Activated T-helper 9 cell treated with anti-CD3 and anti-CD28 coated beads, Interleukin-2, amount 50 U/mL, for 16 hours (primary cell): ENCODE results near the gene EAPP.
"Not testable (repeated sequence)": the region's sequence is repeated elsewhere in the genome, so short reads cannot be mapped to it uniquely, and the experiment has no call there.

Experiments
- DNase-seq: peaks from one replicate; pipeline ENCODE4 v3.0.0-alpha.2; 2020; ENCODE audit warnings: low read depth

EAPP gene

DNA sequence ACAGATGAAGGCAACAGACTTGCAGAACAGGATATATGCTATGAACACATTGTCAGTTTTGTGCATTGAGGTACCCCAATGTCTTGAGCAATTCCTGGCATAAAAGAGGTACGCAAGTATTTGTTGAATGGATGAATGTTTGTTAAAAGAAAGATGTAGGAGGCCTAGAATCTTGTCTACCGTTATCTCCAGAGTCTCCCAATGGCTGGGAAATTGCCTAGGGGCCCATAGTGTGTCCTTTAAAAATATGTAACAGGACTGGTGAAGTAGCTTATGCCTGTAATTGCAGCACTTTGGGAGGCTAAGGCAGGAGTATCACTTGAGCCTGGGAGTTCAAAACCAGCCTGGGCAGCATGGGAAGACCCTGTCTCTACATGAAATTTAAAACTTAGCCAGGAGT is 57.0 kb downstream of the EAPP start:
- DNase-seq = no peak

DNA sequence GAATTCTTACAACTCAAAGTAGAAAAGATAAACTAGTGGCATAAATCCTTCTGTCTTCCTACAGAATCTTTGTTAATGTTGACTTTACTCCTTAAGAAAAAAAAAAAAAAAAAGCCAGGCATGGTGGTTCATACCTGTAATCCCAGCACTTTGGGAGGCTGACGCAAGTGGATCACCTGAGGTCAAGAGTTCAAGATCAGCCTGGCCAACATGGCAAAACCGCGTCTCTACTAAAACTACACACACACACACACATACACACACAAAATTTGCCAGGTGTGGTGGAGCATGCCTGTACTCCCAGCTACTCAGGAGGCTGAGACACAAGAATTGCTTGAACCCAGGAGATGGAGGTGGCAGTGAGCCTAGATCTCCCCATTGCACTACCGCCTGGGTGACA is 59.8 kb downstream of the EAPP start:
- DNase-seq = no peak

DNA sequence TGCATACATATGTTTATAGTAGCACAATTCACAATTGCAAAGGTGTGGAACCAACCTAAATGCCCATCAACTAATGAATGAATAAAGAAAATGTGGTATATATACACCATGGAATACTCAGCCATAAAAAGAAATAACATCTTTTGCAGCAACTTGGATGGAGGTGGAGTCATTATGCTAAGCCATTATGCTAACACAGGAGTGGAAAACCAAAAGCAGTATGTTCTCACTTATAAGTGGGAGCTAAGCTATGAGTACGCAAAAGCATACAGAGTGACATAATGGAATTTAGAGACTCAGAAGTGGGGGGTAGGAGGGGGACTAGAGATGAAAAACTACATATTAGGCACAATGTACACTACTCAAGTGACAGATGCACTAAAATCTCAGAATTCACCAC is 61.2 kb downstream of the EAPP start:
- no peak for DNase-seq

DNA sequence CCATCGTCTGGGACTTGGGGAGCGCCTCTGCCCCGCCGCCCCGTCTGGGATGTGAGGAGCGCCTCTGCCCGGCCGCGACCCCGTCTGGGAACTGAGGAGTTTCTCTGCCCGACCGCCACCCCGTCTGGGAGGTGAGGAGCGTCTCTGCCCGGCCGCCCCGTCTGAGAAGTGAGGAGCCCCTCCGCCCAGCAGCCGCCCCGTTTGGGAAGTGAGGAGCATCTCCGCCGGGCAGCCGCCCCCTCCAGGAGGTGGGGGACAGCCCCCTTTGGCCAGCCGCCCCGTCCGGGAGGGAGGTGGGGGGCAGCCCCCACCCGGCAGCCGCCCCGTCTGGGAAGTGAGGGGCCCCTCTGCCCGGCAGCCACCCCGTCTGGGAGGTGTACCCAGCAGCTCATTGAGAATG is 63.5 kb downstream of the EAPP start:
- not testable (repeated sequence) for DNase-seq

DNA sequence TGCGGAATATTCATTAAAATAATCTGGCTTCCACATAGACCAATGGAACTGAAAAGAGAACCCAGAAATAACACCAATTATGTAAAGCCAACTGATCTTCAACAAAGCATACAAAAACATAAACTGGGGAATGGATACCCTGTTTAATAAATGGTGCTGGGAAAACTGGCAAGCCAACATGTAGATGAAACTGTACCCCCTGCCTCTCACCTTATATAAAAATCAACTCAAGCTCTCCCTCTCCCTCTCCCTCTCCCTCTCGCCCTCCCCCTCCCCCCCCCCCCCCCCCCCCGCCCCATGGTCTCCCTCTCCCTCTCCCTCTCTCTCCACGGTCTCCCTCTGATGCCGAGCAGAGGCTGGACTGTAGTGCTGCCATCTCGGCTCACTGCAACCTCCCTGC is 64.3 kb downstream of the EAPP start:
- no peak for DNase-seq

DNA sequence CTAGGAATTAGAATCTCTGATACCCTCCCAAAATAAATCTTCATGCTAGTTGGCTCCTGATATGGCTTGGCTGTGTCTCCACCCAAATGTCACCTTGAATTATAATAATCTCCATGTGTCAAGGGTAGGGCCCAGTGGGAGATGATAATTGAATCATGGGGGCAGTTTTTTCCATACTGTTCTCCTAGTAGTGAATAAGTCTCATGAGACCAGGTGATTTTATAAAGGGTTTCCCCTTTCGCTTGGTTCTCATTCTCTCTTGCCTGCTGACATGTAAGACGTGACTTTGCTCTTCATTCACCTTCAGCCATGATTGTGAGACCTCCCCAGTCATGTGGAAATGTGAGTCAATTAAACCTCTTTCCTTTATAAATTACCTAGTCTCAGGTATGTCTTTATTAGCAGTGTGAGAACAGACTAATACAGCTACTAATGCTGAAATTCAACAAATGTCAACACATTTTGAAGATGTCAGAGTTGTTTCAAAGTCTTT is 65.3 kb downstream of the EAPP start:
- no peak for DNase-seq

DNA sequence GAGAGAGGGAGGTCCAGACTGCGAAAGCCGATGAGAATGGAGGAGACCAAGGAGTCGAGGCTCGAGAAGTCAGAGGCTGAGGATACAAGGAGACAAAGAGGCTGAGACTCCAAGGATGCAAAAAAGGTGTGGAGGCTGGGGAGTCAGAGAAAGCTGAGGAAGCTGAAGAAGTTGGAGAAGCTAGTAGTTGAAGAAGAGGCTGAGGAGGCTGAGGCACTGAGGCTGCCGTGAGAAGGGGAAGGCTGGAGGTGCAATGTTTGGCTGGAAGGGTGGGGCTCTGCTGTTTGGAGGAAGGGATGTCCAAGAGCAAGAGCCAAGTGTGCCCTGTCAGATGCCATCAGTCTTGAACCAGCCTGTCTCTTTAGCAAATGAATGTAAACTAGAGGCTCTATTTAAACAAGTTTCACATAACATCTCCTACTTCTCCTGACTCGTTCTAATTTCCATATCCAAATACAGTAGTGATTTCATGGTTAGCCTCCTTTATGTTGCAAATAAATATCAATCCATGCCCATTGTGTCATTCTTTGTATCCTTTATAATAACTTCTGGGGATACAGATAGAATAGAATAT is 66.7 kb downstream of the EAPP start:
- DNase-seq = no peak

DNA sequence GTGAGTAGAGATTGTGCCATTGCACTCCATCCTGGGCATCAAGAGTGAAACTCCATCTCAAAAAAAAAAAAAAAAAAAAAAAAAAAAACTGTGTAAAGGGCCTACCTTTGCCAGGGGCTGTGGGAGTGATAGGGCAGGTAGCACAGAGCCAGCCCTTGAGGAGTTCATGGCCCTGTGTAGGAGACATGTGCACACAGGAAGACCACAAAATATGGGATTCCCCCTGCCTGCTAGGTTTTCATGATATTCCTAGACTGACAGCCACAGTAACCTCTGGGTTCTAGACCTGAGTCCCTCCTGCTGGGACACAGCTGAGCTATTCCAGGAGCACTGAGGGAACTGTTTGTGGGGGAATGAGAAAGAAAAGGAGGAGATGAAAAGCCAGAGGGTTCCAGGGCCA is 69.2 kb downstream of the EAPP start:
- no peak for DNase-seq

DNA sequence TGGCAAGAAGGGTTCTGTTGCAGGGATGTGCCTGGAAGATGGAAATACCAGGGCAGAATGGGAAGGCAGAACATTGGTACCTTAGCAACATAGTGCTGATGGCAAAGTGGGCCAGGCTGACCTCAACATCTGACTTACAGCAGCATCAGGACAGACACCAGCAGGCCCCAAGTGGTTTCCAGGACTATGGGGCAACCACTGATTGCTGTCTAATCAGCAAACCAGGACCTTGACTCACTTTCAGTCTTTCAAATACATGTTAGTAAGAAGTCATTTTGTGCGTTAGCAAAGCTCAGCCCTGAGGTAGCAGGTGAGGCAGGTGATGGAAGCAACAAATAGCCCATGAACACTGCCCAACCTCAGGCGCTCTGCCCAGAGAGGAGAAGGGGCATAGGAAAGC is 72.8 kb downstream of the EAPP start:
- no peak for DNase-seq
